Suprapubic skin (tissue), 3 donors: Measurements from ENCODE around the gene ZBTB45.

Experiments used
- EP300 ChIP-seq: sonication (generic); formaldehyde crosslinking; IDR thresholded peaks from one replicate; pipeline ENCODE4 v1.6.1; 2017; ENCODE audit warnings: antibody characterized with exemption
- POLR2A ChIP-seq, 2 donors: fragments of 450-650 bp; IDR thresholded peaks; one replicate each; pipeline ENCODE4 v1.6.1; 2017; ENCODE audit warnings: antibody characterized with exemption in 2 of 2, mild to moderate bottlenecking in 2 of 2, moderate library complexity in 2 of 2
- TF ChIP-seq, protein P1 (sequence below), 2 donors: fragments of 200-600 bp in 1 of 2; fragments of 450-650 bp in 1 of 2; sonication (generic) in 1 of 2; IDR thresholded peaks; one replicate each; pipeline ENCODE4 v1.5.1; 2016 to 2019; ENCODE audit warnings: antibody characterized with exemption in 2 of 2, mild to moderate bottlenecking in 1 of 2, moderate library complexity in 1 of 2

DNA sequence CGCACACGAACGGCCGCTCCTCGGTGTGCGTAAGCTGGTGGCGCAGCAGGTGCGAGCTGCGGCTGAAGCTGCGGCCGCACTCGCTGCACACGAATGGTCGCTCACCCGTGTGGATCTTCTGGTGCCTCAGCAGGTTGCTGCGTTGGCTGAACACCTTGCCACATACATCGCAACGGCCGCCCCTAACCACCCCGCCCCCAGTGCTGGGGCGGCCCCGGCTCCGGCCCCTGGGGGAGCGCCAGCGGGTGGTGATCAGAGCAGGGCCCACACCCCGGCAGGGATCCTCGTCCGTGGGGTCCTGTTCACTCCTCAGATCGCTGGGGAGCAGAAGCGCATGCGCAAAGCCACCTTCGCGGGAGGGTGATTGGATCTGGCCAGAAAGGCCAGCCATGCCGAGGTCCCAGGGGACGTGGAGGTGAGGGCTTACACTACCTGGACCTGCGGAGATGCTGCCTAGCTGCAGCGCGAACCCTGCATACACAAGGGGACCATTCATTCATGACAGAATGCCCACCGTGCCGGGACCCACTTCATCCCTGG lies 43.5 kb upstream of the ZBTB45 start:
- TF ChIP-seq, protein P1, sequence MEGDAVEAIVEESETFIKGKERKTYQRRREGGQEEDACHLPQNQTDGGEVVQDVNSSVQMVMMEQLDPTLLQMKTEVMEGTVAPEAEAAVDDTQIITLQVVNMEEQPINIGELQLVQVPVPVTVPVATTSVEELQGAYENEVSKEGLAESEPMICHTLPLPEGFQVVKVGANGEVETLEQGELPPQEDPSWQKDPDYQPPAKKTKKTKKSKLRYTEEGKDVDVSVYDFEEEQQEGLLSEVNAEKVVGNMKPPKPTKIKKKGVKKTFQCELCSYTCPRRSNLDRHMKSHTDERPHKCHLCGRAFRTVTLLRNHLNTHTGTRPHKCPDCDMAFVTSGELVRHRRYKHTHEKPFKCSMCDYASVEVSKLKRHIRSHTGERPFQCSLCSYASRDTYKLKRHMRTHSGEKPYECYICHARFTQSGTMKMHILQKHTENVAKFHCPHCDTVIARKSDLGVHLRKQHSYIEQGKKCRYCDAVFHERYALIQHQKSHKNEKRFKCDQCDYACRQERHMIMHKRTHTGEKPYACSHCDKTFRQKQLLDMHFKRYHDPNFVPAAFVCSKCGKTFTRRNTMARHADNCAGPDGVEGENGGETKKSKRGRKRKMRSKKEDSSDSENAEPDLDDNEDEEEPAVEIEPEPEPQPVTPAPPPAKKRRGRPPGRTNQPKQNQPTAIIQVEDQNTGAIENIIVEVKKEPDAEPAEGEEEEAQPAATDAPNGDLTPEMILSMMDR (IDR thresholded peaks at IDR 0.05) = no peak
- TF ChIP-seq POLR2A (IDR thresholded peaks at IDR 0.05) (no peak), EP300 (no peak)
